GM10248 (cell line): Measurements from ENCODE around the gene FBXO46.

Experiments
- CTCF ChIA-PET: fragments of 300-600 bp; sonication (Branson Sonifier 250); formaldehyde crosslinking; extraction: SDS; loops from one replicate; lab custom pipeline; 2021; ENCODE audit warnings: antibody characterized with exemption; lab: Yijun Ruan, JAX
- POLR2A ChIA-PET: fragments of 350-650 bp; sonication (Branson Sonifier 250); formaldehyde crosslinking; extraction: SDS; loops from one replicate; lab custom pipeline; 2020; ENCODE audit warnings: antibody characterized with exemption; lab: Yijun Ruan, JAX
- DNase-seq: peaks from one replicate; pipeline ENCODE4 v3.0.0; 2012; ENCODE audit errors: extremely low spot score
- CTCF ChIP-seq: IDR thresholded peaks from 2 replicates; pipeline ENCODE4 v1.5.1; 2012; ENCODE audit warnings: mild to moderate bottlenecking, low read depth; ENCODE audit errors: extremely low read depth, missing control alignments, control extremely low read depth

The FBXO46 gene

GRCh38 chr19:45660636-45661035 lies 70.1 kb downstream of the FBXO46 start:
- no peak for TF ChIP-seq CTCF
- ChIA-PET CTCF (interaction anchor here (1.4 to 2.8 kb wide), 2 partner anchors 14 to 18 kb away, joined by 3 to 7 read pairs; no protein-coding TSS in a partner anchor), POLR2A (no interaction called here)
- no peak for DNase-seq
